ENCODE measurements around the gene SELENOT. TPM values are rescaled to one million over a fixed set of nuclear protein-coding genes. Genes with fewer than 3 reads are reported as not detected.
A peak's percentile ranks its signal among the peaks of the same experiment; 100 is the strongest.

Gene SELENOT, protein sequence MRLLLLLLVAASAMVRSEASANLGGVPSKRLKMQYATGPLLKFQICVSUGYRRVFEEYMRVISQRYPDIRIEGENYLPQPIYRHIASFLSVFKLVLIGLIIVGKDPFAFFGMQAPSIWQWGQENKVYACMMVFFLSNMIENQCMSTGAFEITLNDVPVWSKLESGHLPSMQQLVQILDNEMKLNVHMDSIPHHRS
- 87.9 and 94.3 TPM in 2 replicates for total RNA-seq

DNA sequence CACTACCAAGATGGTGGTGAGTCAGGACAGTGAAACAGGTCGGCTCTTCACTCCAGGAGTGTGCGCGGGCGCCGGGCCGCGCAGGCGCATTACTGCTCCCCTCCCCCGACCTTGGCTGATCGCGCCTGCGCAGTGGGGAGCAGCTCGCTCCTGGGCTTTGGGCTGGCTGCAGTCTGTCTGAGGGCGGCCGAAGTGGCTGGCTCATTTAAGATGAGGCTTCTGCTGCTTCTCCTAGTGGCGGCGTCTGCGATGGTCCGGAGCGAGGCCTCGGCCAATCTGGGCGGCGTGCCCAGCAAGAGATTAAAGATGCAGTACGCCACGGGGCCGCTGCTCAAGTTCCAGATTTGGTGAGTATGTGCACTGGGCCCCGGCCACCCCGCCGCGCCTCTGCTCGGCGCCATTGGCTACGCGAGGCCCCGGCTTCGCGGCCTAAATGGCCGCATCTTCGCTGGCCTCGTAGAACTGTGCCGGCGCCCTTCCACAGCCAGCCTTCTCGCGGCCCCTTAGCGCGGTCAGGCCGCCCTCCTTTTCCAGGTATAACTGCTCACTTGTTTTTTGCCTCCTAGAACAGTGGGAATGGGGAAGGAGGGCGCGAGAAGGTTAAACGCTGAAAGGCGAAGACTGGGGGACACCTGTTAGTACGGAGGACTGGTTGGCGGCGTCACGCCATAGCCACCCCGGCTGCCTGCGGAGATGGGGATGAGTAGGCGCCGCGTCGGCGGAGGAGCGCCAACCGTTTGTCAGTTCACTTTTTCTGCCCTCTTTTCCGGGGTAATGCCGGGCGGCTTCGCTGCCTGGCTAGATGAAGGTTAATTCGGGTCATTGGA, at the start of gene SELENOT:
Gene SELENOT (plus strand): TSS at position 169 of the 827 bp plus-strand sequence. CDS start 42 bp downstream, at position 211.
- Histone ChIP-seq H3K27me3 (ENCODE audit: insufficient read depth, low read length) (no peaks in the 10 kb centered on the region), H3K36me3 (ENCODE audit: insufficient read depth, low read length) (no peaks in the 10 kb centered on the region), H3K4me3 (ENCODE audit: insufficient read depth, low read length) (peak within 1 kb of the TSS; percentile 88), H3K4me2 (ENCODE audit: insufficient read depth, low read length) (peak within 1 kb of the TSS; percentile 78), H2AFZ (ENCODE audit: low read length) (peak within 1 kb of the TSS; percentile 75), H3K4me1 (ENCODE audit: insufficient read depth, low read length) (peaks cover 41% of the 10 kb centered on the region), H3K27ac (ENCODE audit: low read depth, low read length) (peak within 1 kb of the TSS; percentile 71), H3K79me2 (ENCODE audit: insufficient read depth, low read length) (peaks cover 75% of the 10 kb centered on the region), H4K20me1 (ENCODE audit: insufficient read depth, low read length) (peaks cover 9% of the 10 kb centered on the region), H3K9me3 (ENCODE audit: low read depth, low read length) (no peaks in the 10 kb centered on the region)
- peak; percentile 98 for DNase-seq (ENCODE audit: insufficient read length, low spot score, missing footprints)
- TF ChIP-seq, protein P1, sequence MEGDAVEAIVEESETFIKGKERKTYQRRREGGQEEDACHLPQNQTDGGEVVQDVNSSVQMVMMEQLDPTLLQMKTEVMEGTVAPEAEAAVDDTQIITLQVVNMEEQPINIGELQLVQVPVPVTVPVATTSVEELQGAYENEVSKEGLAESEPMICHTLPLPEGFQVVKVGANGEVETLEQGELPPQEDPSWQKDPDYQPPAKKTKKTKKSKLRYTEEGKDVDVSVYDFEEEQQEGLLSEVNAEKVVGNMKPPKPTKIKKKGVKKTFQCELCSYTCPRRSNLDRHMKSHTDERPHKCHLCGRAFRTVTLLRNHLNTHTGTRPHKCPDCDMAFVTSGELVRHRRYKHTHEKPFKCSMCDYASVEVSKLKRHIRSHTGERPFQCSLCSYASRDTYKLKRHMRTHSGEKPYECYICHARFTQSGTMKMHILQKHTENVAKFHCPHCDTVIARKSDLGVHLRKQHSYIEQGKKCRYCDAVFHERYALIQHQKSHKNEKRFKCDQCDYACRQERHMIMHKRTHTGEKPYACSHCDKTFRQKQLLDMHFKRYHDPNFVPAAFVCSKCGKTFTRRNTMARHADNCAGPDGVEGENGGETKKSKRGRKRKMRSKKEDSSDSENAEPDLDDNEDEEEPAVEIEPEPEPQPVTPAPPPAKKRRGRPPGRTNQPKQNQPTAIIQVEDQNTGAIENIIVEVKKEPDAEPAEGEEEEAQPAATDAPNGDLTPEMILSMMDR (IDR thresholded peaks at IDR 0.05; ENCODE audit: extremely low read depth, low read depth, low read length): peak; percentile 26

DNA sequence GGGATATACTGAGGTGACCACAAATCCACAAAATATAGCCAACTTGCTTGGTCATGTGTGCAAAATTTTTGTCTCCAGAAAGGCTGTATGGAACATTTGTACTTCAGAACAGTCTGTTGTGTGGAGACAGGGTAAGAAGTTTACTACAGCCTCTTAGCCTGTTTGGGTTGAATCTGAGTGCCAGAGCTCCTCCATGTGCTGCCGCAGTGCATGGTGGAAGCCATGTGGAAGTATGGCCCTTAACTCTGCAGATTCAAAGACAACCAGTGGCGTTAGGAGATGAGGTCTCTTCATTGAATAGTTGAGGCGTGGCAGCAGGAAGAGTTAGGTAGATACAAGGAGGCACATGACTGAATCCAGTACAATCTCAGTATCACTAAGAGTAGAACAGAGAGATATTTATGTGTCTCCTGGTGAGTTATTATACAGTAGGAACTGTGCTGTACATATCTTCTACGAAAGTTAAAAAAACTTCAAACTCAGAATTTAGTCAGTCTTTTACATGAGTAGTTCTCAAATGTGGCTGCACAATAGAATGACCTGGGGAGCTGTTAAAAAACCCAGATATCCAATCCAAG, 47.2 kb upstream of the SELENOT start:
- no peak overlapping the region for H3K27ac ChIP-seq (ENCODE audit: low read depth, low read length)
- H3K79me2 ChIP-seq (ENCODE audit: insufficient read depth, low read length): peaks cover 60% of the 10 kb centered on the region
- no peak overlapping the region for H3K4me2 ChIP-seq (ENCODE audit: insufficient read depth, low read length)

DNA sequence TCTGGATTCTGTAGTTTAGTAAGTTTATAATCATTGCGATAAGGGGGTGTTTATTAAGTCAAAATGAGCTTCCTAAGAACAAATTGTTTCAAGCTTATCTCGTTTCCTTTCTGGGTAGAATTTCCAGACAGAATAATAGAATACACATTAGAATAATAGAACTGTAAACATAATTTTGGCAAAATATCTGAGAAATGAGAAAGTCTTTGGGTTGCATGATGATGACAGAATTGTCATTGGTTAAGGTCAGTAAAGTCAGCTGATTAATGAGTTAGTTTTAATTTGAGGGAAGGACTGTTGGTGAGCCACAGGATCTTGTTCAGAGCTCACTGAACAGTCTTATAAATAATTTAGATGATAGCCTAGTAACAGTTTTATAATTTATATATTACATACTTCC, 46.3 kb upstream of the SELENOT start:
- H3K27ac ChIP-seq (ENCODE audit: low read depth, low read length): no peak overlapping the region
- H4K20me1 ChIP-seq (ENCODE audit: insufficient read depth, low read length): no peaks in the 10 kb centered on the region
- TF ChIP-seq, protein P1 (IDR thresholded peaks at IDR 0.05; ENCODE audit: extremely low read depth, low read depth, low read length): no peak
- no peaks in the 10 kb centered on the region for H3K27me3 ChIP-seq (ENCODE audit: insufficient read depth, low read length)
- H3K79me2 ChIP-seq (ENCODE audit: insufficient read depth, low read length): peaks cover 53% of the 10 kb centered on the region
- no peak overlapping the region for H3K4me3 ChIP-seq (ENCODE audit: insufficient read depth, low read length)
- no peak for DNase-seq (ENCODE audit: insufficient read length, low spot score, missing footprints)
- no peak overlapping the region for H3K4me2 ChIP-seq (ENCODE audit: insufficient read depth, low read length)
- H3K4me1 ChIP-seq (ENCODE audit: insufficient read depth, low read length): no peaks in the 10 kb centered on the region
- no peak overlapping the region for H2AFZ ChIP-seq (ENCODE audit: low read length)
- no peaks in the 10 kb centered on the region for H3K9me3 ChIP-seq (ENCODE audit: low read depth, low read length)
- peaks cover 36% of the 10 kb centered on the region for H3K36me3 ChIP-seq (ENCODE audit: insufficient read depth, low read length)

More for the DNA sequence above, 47.2 kb upstream of the SELENOT start:
- no peak for DNase-seq (ENCODE audit: insufficient read length, low spot score, missing footprints)
- H4K20me1 ChIP-seq (ENCODE audit: insufficient read depth, low read length): no peaks in the 10 kb centered on the region
- no peaks in the 10 kb centered on the region for H3K4me1 ChIP-seq (ENCODE audit: insufficient read depth, low read length)
- no peak overlapping the region for H3K4me3 ChIP-seq (ENCODE audit: insufficient read depth, low read length)
- H2AFZ ChIP-seq (ENCODE audit: low read length): no peak overlapping the region
- H3K9me3 ChIP-seq (ENCODE audit: low read depth, low read length): no peaks in the 10 kb centered on the region
- no peaks in the 10 kb centered on the region for H3K27me3 ChIP-seq (ENCODE audit: insufficient read depth, low read length)
- TF ChIP-seq, protein P1 (IDR thresholded peaks at IDR 0.05; ENCODE audit: extremely low read depth, low read depth, low read length): no peak
- peaks cover 36% of the 10 kb centered on the region for H3K36me3 ChIP-seq (ENCODE audit: insufficient read depth, low read length)

DNA sequence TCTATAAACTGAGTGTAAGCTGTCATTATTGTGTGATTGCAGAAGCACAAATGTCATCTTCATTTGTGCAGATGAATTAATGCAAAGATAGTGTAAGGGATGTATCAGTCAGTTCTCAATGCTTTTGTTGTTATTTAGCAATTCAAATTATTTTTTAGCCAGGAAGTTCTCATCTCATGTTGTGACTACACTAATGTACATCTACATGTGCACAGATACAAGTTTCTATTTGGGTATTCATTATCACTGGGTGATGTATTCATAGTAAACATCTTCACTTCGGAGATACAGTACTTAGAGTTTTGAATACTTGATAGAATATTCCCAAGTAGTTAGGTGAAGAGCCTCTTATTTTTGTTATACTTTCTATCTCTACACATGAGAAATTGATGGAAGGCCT, 45.4 kb upstream of the SELENOT start:
- Histone ChIP-seq H3K9me3 (ENCODE audit: low read depth, low read length) (no peaks in the 10 kb centered on the region), H3K27ac (ENCODE audit: low read depth, low read length) (no peak overlapping the region), H3K27me3 (ENCODE audit: insufficient read depth, low read length) (no peaks in the 10 kb centered on the region), H3K36me3 (ENCODE audit: insufficient read depth, low read length) (peaks cover 30% of the 10 kb centered on the region), H3K4me1 (ENCODE audit: insufficient read depth, low read length) (no peaks in the 10 kb centered on the region), H3K79me2 (ENCODE audit: insufficient read depth, low read length) (peaks cover 47% of the 10 kb centered on the region), H3K4me3 (ENCODE audit: insufficient read depth, low read length) (no peak overlapping the region), H2AFZ (ENCODE audit: low read length) (no peak overlapping the region), H4K20me1 (ENCODE audit: insufficient read depth, low read length) (no peaks in the 10 kb centered on the region), H3K4me2 (ENCODE audit: insufficient read depth, low read length) (no peak overlapping the region)
- TF ChIP-seq, protein P1 (IDR thresholded peaks at IDR 0.05; ENCODE audit: extremely low read depth, low read depth, low read length): no peak
- DNase-seq (ENCODE audit: insufficient read length, low spot score, missing footprints): no peak
